Suprapubic skin (tissue), 4 donors: ENCODE results near the gene ASTN2.

ENCODE experiments used
- EP300 ChIP-seq: sonication (generic); formaldehyde crosslinking; IDR thresholded peaks from one replicate; pipeline ENCODE4 v1.6.1; 2017; ENCODE audit warnings: antibody characterized with exemption
- POLR2A ChIP-seq, 2 donors: fragments of 450-650 bp; IDR thresholded peaks; one replicate each; pipeline ENCODE4 v1.6.1; 2017; ENCODE audit warnings: antibody characterized with exemption in 2 of 2, mild to moderate bottlenecking in 2 of 2, moderate library complexity in 2 of 2
- POLR2AphosphoS5 ChIP-seq, 3 donors: sonication (generic); formaldehyde crosslinking; IDR thresholded peaks; one replicate each; pipeline ENCODE4 v1.6.1; 2017; ENCODE audit warnings: antibody characterized with exemption in 3 of 3
- TF ChIP-seq, protein P1 (sequence below), 2 donors: fragments of 200-600 bp in 1 of 2; fragments of 450-650 bp in 1 of 2; sonication (generic) in 1 of 2; IDR thresholded peaks; one replicate each; pipeline ENCODE4 v1.5.1; 2016 to 2019; ENCODE audit warnings: antibody characterized with exemption in 2 of 2, mild to moderate bottlenecking in 1 of 2, moderate library complexity in 1 of 2

DNA sequence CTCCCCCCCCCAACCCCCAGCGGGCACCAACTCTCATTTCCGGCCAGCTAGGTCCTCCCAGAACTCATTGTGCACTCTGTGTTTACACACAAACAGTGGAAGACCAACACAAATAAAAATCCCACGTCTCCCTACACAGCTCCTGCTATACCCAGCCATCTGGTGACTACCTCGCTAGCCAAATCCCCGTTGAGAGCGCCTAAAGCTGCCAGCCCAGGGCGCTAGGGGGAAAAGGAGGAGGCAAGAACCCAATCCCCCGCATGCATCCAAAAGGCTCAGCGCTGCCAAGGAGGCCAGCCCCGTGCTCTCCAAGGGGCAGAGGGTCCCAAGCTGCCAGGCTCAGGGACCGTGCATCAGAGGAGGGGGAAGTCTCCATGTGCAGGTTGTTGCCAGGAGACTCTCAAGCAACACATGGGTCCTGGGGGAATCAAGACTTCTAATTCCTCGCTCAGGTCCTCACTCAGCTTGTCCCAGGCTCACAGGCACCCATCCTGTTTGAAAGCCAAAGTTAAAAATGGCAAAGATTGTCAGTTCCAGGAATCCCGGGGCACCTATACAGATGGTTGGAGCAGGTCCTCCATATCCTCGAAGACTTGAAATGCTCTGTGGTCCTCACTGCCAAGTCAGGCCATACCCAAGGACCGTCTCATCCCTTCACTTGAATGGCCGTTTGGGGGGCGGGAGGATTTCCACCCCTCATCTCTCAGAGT is 2.7 kb downstream of the ASTN2 start:
- TF ChIP-seq, protein P1, sequence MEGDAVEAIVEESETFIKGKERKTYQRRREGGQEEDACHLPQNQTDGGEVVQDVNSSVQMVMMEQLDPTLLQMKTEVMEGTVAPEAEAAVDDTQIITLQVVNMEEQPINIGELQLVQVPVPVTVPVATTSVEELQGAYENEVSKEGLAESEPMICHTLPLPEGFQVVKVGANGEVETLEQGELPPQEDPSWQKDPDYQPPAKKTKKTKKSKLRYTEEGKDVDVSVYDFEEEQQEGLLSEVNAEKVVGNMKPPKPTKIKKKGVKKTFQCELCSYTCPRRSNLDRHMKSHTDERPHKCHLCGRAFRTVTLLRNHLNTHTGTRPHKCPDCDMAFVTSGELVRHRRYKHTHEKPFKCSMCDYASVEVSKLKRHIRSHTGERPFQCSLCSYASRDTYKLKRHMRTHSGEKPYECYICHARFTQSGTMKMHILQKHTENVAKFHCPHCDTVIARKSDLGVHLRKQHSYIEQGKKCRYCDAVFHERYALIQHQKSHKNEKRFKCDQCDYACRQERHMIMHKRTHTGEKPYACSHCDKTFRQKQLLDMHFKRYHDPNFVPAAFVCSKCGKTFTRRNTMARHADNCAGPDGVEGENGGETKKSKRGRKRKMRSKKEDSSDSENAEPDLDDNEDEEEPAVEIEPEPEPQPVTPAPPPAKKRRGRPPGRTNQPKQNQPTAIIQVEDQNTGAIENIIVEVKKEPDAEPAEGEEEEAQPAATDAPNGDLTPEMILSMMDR (IDR thresholded peaks at IDR 0.05): no peak
- no peak for TF ChIP-seq POLR2AphosphoS5 (IDR thresholded peaks at IDR 0.05)
- TF ChIP-seq POLR2A (IDR thresholded peaks at IDR 0.05): no peak
- no peak for TF ChIP-seq EP300
